PC-9 (cell line): ENCODE data around the gene DTX1. TPM values are rescaled to one million over a fixed set of nuclear protein-coding genes. Genes with fewer than 3 reads are reported as not detected.

Experiments
- Bru-seq: library from RNA; stranded (reverse); fragments of 400-500 nt; gene quantifications from one replicate; lab custom pipeline; 2021; lab: Mats Ljungman, UMichigan
- BruChase-seq, 2 experiments: library from RNA; stranded (reverse); fragments of 400-500 nt; gene quantifications; one replicate each; lab custom pipeline; 2021; lab: Mats Ljungman, UMichigan
- BruUV-seq: library from RNA; stranded (reverse); fragments of 400-500 nt; replicated peaks from 2 replicates; lab custom pipeline; 2021; lab: Mats Ljungman, UMichigan
- CTCF ChIA-PET: fragments of 300-600 bp; sonication (Branson Sonifier 250); formaldehyde crosslinking; loops from one replicate; lab custom pipeline; 2022; ENCODE audit warnings: antibody characterized with exemption; lab: Charles Lee
- POLR2A ChIA-PET: fragments of 300-600 bp; sonication (Branson Sonifier 250); formaldehyde crosslinking; loops from one replicate; lab custom pipeline; 2022; ENCODE audit warnings: antibody characterized with exemption; ENCODE audit not compliant: unreplicated experiment; lab: Charles Lee
- DNase-seq, 2 experiments: peaks; one replicate each; pipeline versions ENCODE4 v3.0.0 to v3.0.0-alpha.2; 2015 to 2022; ENCODE audit warnings: mixed read lengths in 1 of 2
- H2AFZ ChIP-seq: fragments of 200-600 bp; sonication (generic); 2 replicates; pipeline ENCODE4 v1.8.1; 2017; ENCODE audit warnings: antibody characterized with exemption
- H3F3A ChIP-seq: fragments of 200-600 bp; sonication (generic); 2 replicates; pipeline ENCODE4 v1.8.1; 2017; ENCODE audit warnings: antibody characterized with exemption, mild to moderate bottlenecking, low read depth; ENCODE audit not compliant: insufficient read depth
- H3K27ac ChIP-seq: fragments of 200-600 bp; sonication (generic); 2 replicates; pipeline ENCODE4 v1.6.1; 2016; ENCODE audit warnings: mixed run types
- H3K27me3 ChIP-seq: fragments of 200-600 bp; sonication (generic); 2 replicates; pipeline ENCODE4 v1.6.1; 2016; ENCODE audit warnings: low read depth, mixed run types; ENCODE audit not compliant: insufficient read depth
- H3K36me3 ChIP-seq: fragments of 200-600 bp; sonication (generic); 2 replicates; pipeline ENCODE4 v1.6.1; 2016; ENCODE audit warnings: low read depth, mixed run types
- H3K4me1 ChIP-seq: fragments of 200-600 bp; sonication (generic); replicated peaks from 2 replicates; pipeline ENCODE4 v1.6.1; 2016; ENCODE audit warnings: mixed run types; ENCODE audit not compliant: insufficient read depth
- H3K4me2 ChIP-seq: fragments of 200-600 bp; sonication (generic); 2 replicates; pipeline ENCODE4 v1.6.1; 2017; ENCODE audit warnings: mixed run types
- H3K4me3 ChIP-seq: fragments of 200-600 bp; sonication (generic); 2 replicates; pipeline ENCODE4 v1.6.1; 2016; ENCODE audit warnings: mixed run types
- H3K79me2 ChIP-seq: fragments of 200-600 bp; sonication (generic); 2 replicates; pipeline ENCODE4 v1.6.1; 2017; ENCODE audit warnings: low read depth, mixed run types
- H3K9me2 ChIP-seq: fragments of 200-600 bp; sonication (generic); 2 replicates; pipeline ENCODE4 v1.8.1; 2017; ENCODE audit warnings: mild to moderate bottlenecking; ENCODE audit not compliant: insufficient read depth
- H3K9me3 ChIP-seq: fragments of 200-600 bp; sonication (generic); 2 replicates; pipeline ENCODE4 v1.8.1; 2016; ENCODE audit warnings: low read depth; ENCODE audit not compliant: insufficient read depth
- H4K20me1 ChIP-seq: fragments of 200-600 bp; sonication (generic); 2 replicates; pipeline ENCODE4 v1.8.1; 2017; ENCODE audit not compliant: insufficient read depth
- CTCF ChIP-seq: fragments of 200-600 bp; sonication (generic); conservative IDR thresholded peaks from 2 replicates; pipeline ENCODE4 v1.6.1; 2017; ENCODE audit warnings: mixed run types, antibody characterized with exemption, mild to moderate bottlenecking, moderate library complexity
- EZH2 ChIP-seq: fragments of 200-600 bp; sonication (generic); IDR thresholded peaks from 2 replicates; pipeline ENCODE4 v1.8.0; 2017; ENCODE audit warnings: antibody characterized with exemption, low read depth
- intact Hi-C: fragments of 100-400 bp; cut with micrococcal nuclease; formaldehyde crosslinking; loops from one replicate; pipeline ENCODE4 v1.10.0; 2022; ENCODE audit not compliant: unreplicated experiment
- long read RNA-seq: library from polyadenylated mRNA; stranded (forward); transcript quantifications from one replicate; pipeline ENCODE4 v2.0.0, GENCODE V29; 2022
- total RNA-seq: library from RNA; stranded (reverse); gene quantifications from 2 replicates; pipeline ENCODE4 v1.2.3, GENCODE V29; 2021

DTX1 gene
- total RNA-seq (0.13 and 0.25 TPM in 2 replicates), Bru-seq, nascent RNA (percentile 15 among the genes with signal in this experiment), BruChase-seq, experiment 1, labeled RNA remaining after a 2-hour chase (percentile 8 among the genes with signal in this experiment), BruChase-seq, experiment 2, labeled RNA remaining after a 6-hour chase (percentile 11 among the genes with signal in this experiment)
- long read RNA-seq = 0 reads

GRCh38 chr12:113056631-113057488 lies at the start of gene DTX1:
TSS of gene DTX1 (plus strand) at chr12:113056730. CDS start at chr12:113058193, 1,463 bp downstream.
- H3K4me3 ChIP-seq = no peak within 1 kb of the TSS

GRCh38 chr12:113007166-113007565 lies 49.4 kb upstream of the DTX1 start:
- Histone ChIP-seq H3K9me3 (no peaks in the 10 kb centered on the region; the same call in 1 of the 2 replicates), H3K79me2 (no peaks in the 10 kb centered on the region), H3K9me2 (no peaks in the 10 kb centered on the region), H3K36me3 (no peaks in the 10 kb centered on the region), H2AFZ (no peak overlapping the region), H3F3A (no peaks in the 10 kb centered on the region), H3K27me3 (peaks cover 60% of the 10 kb centered on the region), H3K4me2 (no peak overlapping the region), H3K27ac (no peak overlapping the region), H4K20me1 (no peaks in the 10 kb centered on the region), H3K4me1 (no peaks in the 10 kb centered on the region), H3K4me3 (no peak overlapping the region)
- ChIA-PET POLR2A (no interaction called here), CTCF (interaction anchor here (0.6 kb wide), 1 partner anchor 146 kb away, joined by 3 read pairs; no protein-coding TSS in a partner anchor)
- no TSS peak for BruUV-seq
- intact Hi-C loops = no loop called here
- peak; percentile 6 to 40 for DNase-seq
- TF ChIP-seq CTCF (no peak), EZH2 (no peak)

More at GRCh38 chr12:113056631-113057488, at the start of gene DTX1:
- CTCF ChIA-PET = no interaction called here
- Histone ChIP-seq H2AFZ (no peak within 1 kb of the TSS), H3K36me3 (no peaks in the 10 kb centered on the region), H3K9me3 (no peaks in the 10 kb centered on the region), H3K4me2 (no peak within 1 kb of the TSS), H3K27ac (no peak within 1 kb of the TSS), H3F3A (no peaks in the 10 kb centered on the region), H4K20me1 (no peaks in the 10 kb centered on the region), H3K9me2 (no peaks in the 10 kb centered on the region), H3K79me2 (no peaks in the 10 kb centered on the region), H3K4me1 (no peaks in the 10 kb centered on the region), H3K27me3 (peaks cover 78% of the 10 kb centered on the region)
- POLR2A ChIA-PET = no interaction called here
- no TSS peak for BruUV-seq
- intact Hi-C loops = no loop called here
- no peak for DNase-seq
- TF ChIP-seq CTCF (no peak), EZH2 (no peak)

- Histone ChIP-seq H3K27me3 (peaks cover 35% of the 10 kb centered on the region), H3K27ac (no peak overlapping the region), H3K4me2 (no peak overlapping the region), H4K20me1 (no peaks in the 10 kb centered on the region), H3K4me3 (no peak overlapping the region), H3K36me3 (no peaks in the 10 kb centered on the region), H3K4me1 (no peaks in the 10 kb centered on the region), H3F3A (no peaks in the 10 kb centered on the region), H2AFZ (no peak overlapping the region), H3K9me2 (no peaks in the 10 kb centered on the region), H3K79me2 (no peaks in the 10 kb centered on the region), H3K9me3 (no peaks in the 10 kb centered on the region; the same call in 1 of the 2 replicates)
- ChIA-PET POLR2A (no interaction called here), CTCF (no interaction called here)
- DNase-seq = no peak
- no TSS peak for BruUV-seq
- intact Hi-C loops = no loop called here
- no peak for TF ChIP-seq CTCF
- TF ChIP-seq EZH2 = no peak
Observed at GRCh38 chr12:113010701-113011100, 45.8 kb upstream of the DTX1 start.
